Ascending aorta (tissue), 2 donors: Measurements from ENCODE around the gene CTNNA2. TPM values are rescaled to one million over a fixed set of nuclear protein-coding genes. Genes with fewer than 3 reads are reported as not detected.

Experiments used
- DNase-seq, 2 donors: peaks; one replicate each; pipeline ENCODE4 v3.0.0-alpha.2; 2019; ENCODE audit warnings: low spot score in 2 of 2
- H3K27ac ChIP-seq, 2 donors: fragments of 200-600 bp; sonication (generic); one replicate each; pipeline ENCODE4 v1.5.1; 2016 to 2017; ENCODE audit warnings: mild to moderate bottlenecking in 1 of 2
- H3K27me3 ChIP-seq: fragments of 200-600 bp; sonication (generic); one replicate; pipeline ENCODE4 v1.5.1; 2017
- H3K36me3 ChIP-seq, 2 donors: fragments of 200-600 bp; sonication (generic); one replicate each; pipeline ENCODE4 v1.5.1; 2016
- H3K4me1 ChIP-seq, 2 donors: fragments of 200-600 bp; sonication (generic); one replicate each; pipeline ENCODE4 v1.5.1; 2016 to 2017; ENCODE audit warnings: mild to moderate bottlenecking in 1 of 2
- H3K4me3 ChIP-seq, 2 donors: fragments of 200-600 bp; sonication (generic); one replicate each; pipeline ENCODE4 v1.5.1; 2016 to 2017; ENCODE audit warnings: mild to moderate bottlenecking in 1 of 2
- H3K9me3 ChIP-seq, 2 donors: fragments of 200-600 bp; sonication (generic); one replicate each; pipeline ENCODE4 v1.5.1; 2016
- CTCF ChIP-seq, 3 experiments: fragments of 200-600 bp in 2 of 3; fragments of 450-650 bp in 1 of 3; sonication (generic) in 2 of 3; IDR thresholded peaks; one replicate each; pipeline ENCODE4 v1.5.1; 2016 to 2019; ENCODE audit warnings: antibody characterized with exemption in 3 of 3, mild to moderate bottlenecking in 1 of 3, moderate library complexity in 1 of 3
- intact Hi-C: fragments of 100-400 bp; cut with DNase I; formaldehyde crosslinking; loops from one replicate; pipeline ENCODE4 v1.15.1; 2023
- total RNA-seq: library from RNA; depleted of rRNA; stranded (reverse); fragments of >200 nt; gene quantifications from one replicate; pipeline ENCODE4 v1.1.0, GENCODE V29; 2016

Gene CTNNA2
- total RNA-seq, 1 donor from 2014 or later, result not detected

- no peak for TF ChIP-seq CTCF (IDR thresholded peaks at IDR 0.05)
- H3K9me3 ChIP-seq, result no peaks in the 10 kb centered on the region
- no peak overlapping the region for H3K4me3 ChIP-seq
- no peak overlapping the region for H3K27ac ChIP-seq
- intact Hi-C loops, result no loop called here
- H3K4me1 ChIP-seq, result no peaks in the 10 kb centered on the region
- no peaks in the 10 kb centered on the region for H3K27me3 ChIP-seq
- DNase-seq, result no peak
- H3K36me3 ChIP-seq, result no peaks in the 10 kb centered on the region
Observed at GRCh38 chr2:80117401-80117800, 604.5 kb downstream of the CTNNA2 start.

GRCh38 chr2:80120866-80121265, 608.0 kb downstream of the CTNNA2 start:
- Histone ChIP-seq H3K36me3 (no peaks in the 10 kb centered on the region), H3K27ac (no peak overlapping the region)
- intact Hi-C loops, result no loop called here

GRCh38 chr2:80122675-80123074, 609.8 kb downstream of the CTNNA2 start:
- Histone ChIP-seq H3K27me3 (no peaks in the 10 kb centered on the region), H3K9me3 (no peaks in the 10 kb centered on the region), H3K36me3 (no peaks in the 10 kb centered on the region), H3K27ac (no peak overlapping the region), H3K4me3 (no peak overlapping the region), H3K4me1 (no peaks in the 10 kb centered on the region)
- TF ChIP-seq CTCF (IDR thresholded peaks at IDR 0.05), result no peak
- DNase-seq, result no peak
- intact Hi-C loops, result no loop called here

More at GRCh38 chr2:80120866-80121265, 608.0 kb downstream of the CTNNA2 start:
- no peaks in the 10 kb centered on the region for H3K9me3 ChIP-seq
- H3K4me3 ChIP-seq, result no peak overlapping the region
- no peak for TF ChIP-seq CTCF (IDR thresholded peaks at IDR 0.05)
- no peaks in the 10 kb centered on the region for H3K27me3 ChIP-seq
- no peak for DNase-seq
- H3K4me1 ChIP-seq, result no peaks in the 10 kb centered on the region

- DNase-seq, result no peak
- no peaks in the 10 kb centered on the region for H3K36me3 ChIP-seq
- H3K27me3 ChIP-seq, result no peaks in the 10 kb centered on the region
- H3K4me1 ChIP-seq, result no peaks in the 10 kb centered on the region
- no peak overlapping the region for H3K4me3 ChIP-seq
- intact Hi-C loops, result no loop called here
- H3K9me3 ChIP-seq, result no peaks in the 10 kb centered on the region
- no peak overlapping the region for H3K27ac ChIP-seq
- TF ChIP-seq CTCF (IDR thresholded peaks at IDR 0.05), result no peak
Observed at GRCh38 chr2:80126596-80127189, 613.8 kb downstream of the CTNNA2 start.

- no peaks in the 10 kb centered on the region for H3K4me1 ChIP-seq
- H3K4me3 ChIP-seq, result no peak overlapping the region
- no peaks in the 10 kb centered on the region for H3K27me3 ChIP-seq
- no peak for TF ChIP-seq CTCF (IDR thresholded peaks at IDR 0.05)
- no peaks in the 10 kb centered on the region for H3K9me3 ChIP-seq
- DNase-seq, result no peak
- H3K36me3 ChIP-seq, result no peaks in the 10 kb centered on the region
- no peak overlapping the region for H3K27ac ChIP-seq
- intact Hi-C loops, result no loop called here
Observed at GRCh38 chr2:80128080-80128479, 615.2 kb downstream of the CTNNA2 start.

GRCh38 chr2:80132281-80132680, 619.4 kb downstream of the CTNNA2 start:
- Histone ChIP-seq H3K27ac (no peak overlapping the region), H3K36me3 (no peaks in the 10 kb centered on the region), H3K4me1 (no peaks in the 10 kb centered on the region), H3K27me3 (no peaks in the 10 kb centered on the region), H3K4me3 (no peak overlapping the region), H3K9me3 (no peaks in the 10 kb centered on the region)
- no peak for TF ChIP-seq CTCF (IDR thresholded peaks at IDR 0.05)
- no peak for DNase-seq
- intact Hi-C loops, result no loop called here
